Stimulated activated naive CD8-positive, alpha-beta T cell treated with anti-CD3 and anti-CD28 coated beads, Interleukin-15, Interleukin-2, amounts not matched to agents 100 ng/mL and 50 ng/mL, for 24 hours (primary cell): ENCODE measurements around the gene C4orf54.

ENCODE experiments used
- H3K27ac Mint-ChIP-seq: one replicate; pipeline ENCODE4 v1.8.0; 2021; ENCODE audit warnings: mild to moderate bottlenecking, mixed read lengths
- H3K27me3 Mint-ChIP-seq: one replicate; pipeline ENCODE4 v1.8.0; 2021; ENCODE audit warnings: mixed read lengths
- H3K36me3 Mint-ChIP-seq: one replicate; pipeline ENCODE4 v1.8.0; 2021; ENCODE audit warnings: low read depth, mixed read lengths
- H3K4me1 Mint-ChIP-seq: one replicate; pipeline ENCODE4 v1.8.0; 2021; ENCODE audit warnings: low read depth, mixed read lengths
- H3K4me3 Mint-ChIP-seq: one replicate; pipeline ENCODE4 v1.8.0; 2021; ENCODE audit warnings: mild to moderate bottlenecking, mixed read lengths
- H3K9me3 Mint-ChIP-seq: one replicate; pipeline ENCODE4 v1.8.0; 2021; ENCODE audit warnings: mixed read lengths

The C4orf54 gene

GRCh38 chr4:99615170-99615820, 42.3 kb downstream of the C4orf54 start:
- Mint-ChIP-seq H3K27ac (no peak overlapping the region), H3K4me3 (no peak overlapping the region), H3K27me3 (peaks cover 14% of the 10 kb centered on the region), H3K36me3 (no peaks in the 10 kb centered on the region), H3K9me3 (no peaks in the 10 kb centered on the region), H3K4me1 (no peaks in the 10 kb centered on the region)

GRCh38 chr4:99614491-99614890, 43.1 kb downstream of the C4orf54 start:
- Mint-ChIP-seq H3K36me3 (no peaks in the 10 kb centered on the region), H3K27me3 (peaks cover 22% of the 10 kb centered on the region), H3K4me3 (no peak overlapping the region), H3K4me1 (no peaks in the 10 kb centered on the region), H3K27ac (no peak overlapping the region), H3K9me3 (no peaks in the 10 kb centered on the region)

- Mint-ChIP-seq H3K4me1 (no peaks in the 10 kb centered on the region), H3K27ac (no peak overlapping the region), H3K4me3 (no peak overlapping the region), H3K27me3 (peaks cover 28% of the 10 kb centered on the region), H3K9me3 (no peaks in the 10 kb centered on the region), H3K36me3 (no peaks in the 10 kb centered on the region)
Observed at GRCh38 chr4:99612704-99613103, 44.9 kb downstream of the C4orf54 start.

- Mint-ChIP-seq H3K4me3 (no peak overlapping the region), H3K27ac (no peak overlapping the region), H3K4me1 (no peaks in the 10 kb centered on the region), H3K36me3 (no peaks in the 10 kb centered on the region), H3K27me3 (peaks cover 28% of the 10 kb centered on the region), H3K9me3 (no peaks in the 10 kb centered on the region)
Observed at GRCh38 chr4:99612281-99612680, 45.3 kb downstream of the C4orf54 start.

GRCh38 chr4:99610605-99611175, 46.9 kb downstream of the C4orf54 start:
- H3K36me3 Mint-ChIP-seq, result no peaks in the 10 kb centered on the region
- H3K4me1 Mint-ChIP-seq, result no peaks in the 10 kb centered on the region
- H3K4me3 Mint-ChIP-seq, result no peak overlapping the region
- no peak overlapping the region for H3K27ac Mint-ChIP-seq
- H3K9me3 Mint-ChIP-seq, result no peaks in the 10 kb centered on the region
- peaks cover 30% of the 10 kb centered on the region for H3K27me3 Mint-ChIP-seq

- Mint-ChIP-seq H3K27me3 (peaks cover 39% of the 10 kb centered on the region), H3K27ac (no peak overlapping the region), H3K36me3 (no peaks in the 10 kb centered on the region), H3K9me3 (no peaks in the 10 kb centered on the region), H3K4me1 (no peaks in the 10 kb centered on the region), H3K4me3 (no peak overlapping the region)
Observed at GRCh38 chr4:99608417-99608816, 49.2 kb downstream of the C4orf54 start.
